DND-41 (cell line): ENCODE data around the gene PTPRN2.

ENCODE experiments used
- CTCF ChIP-seq: IDR thresholded peaks from 2 replicates; pipeline ENCODE4 v1.5.1; 2012; ENCODE audit warnings: borderline replicate concordance, low read length, moderate library complexity, mild to moderate bottlenecking; ENCODE audit not compliant: poor library complexity, severe bottlenecking; ENCODE audit errors: extremely low read depth
- EZH2 ChIP-seq: IDR thresholded peaks from 3 replicates; pipeline ENCODE4 v1.6.1; 2012; ENCODE audit warnings: borderline replicate concordance, low read depth, mild to moderate bottlenecking, moderate library complexity, low read length, inconsistent platforms; ENCODE audit not compliant: severe bottlenecking

- no peak for TF ChIP-seq CTCF
- TF ChIP-seq EZH2 = no peak
These were observed 680.5 kb downstream of the PTPRN2 start for GRCh38 chr7:157907091-157907490.
